HCT116 (cell line): ENCODE results near the gene PSMC2. TPM values are rescaled to one million over a fixed set of nuclear protein-coding genes. Genes with fewer than 3 reads are reported as not detected.

Experiments
- ATAC-seq: fragments of 200-7000 bp; cut with Tn5 transposase; 2 replicates; pipeline ENCODE4 v1.9.1; 2020; ENCODE audit warnings: mild to moderate bottlenecking, moderate library complexity
- BruUV-seq: library from RNA; stranded (reverse); fragments of 400-500 nt; replicated peaks from 2 replicates; lab custom pipeline; 2021; lab: Mats Ljungman, UMichigan
- CTCF ChIA-PET: fragments of 300-600 bp; sonication (Branson Sonifier 250); formaldehyde crosslinking; loops from one replicate; lab custom pipeline; 2021; ENCODE audit warnings: antibody characterized with exemption; lab: Charles Lee
- POLR2A ChIA-PET: fragments of 300-600, 350-600 bp; sonication (Branson Sonifier 250); formaldehyde crosslinking; loops from one replicate; lab custom pipeline; 2021; ENCODE audit warnings: antibody characterized with exemption; lab: Charles Lee
- RAD21 ChIA-PET, 2 experiments: fragments of 300-600 bp; sonication (Branson Sonifier 250); formaldehyde crosslinking; loops; one replicate each; lab custom pipeline; 2023; ENCODE audit warnings: low total read pairs in 2 of 2; ENCODE audit not compliant: uncharacterized antibody in 2 of 2, unreplicated experiment in 2 of 2, low non-redundant PET in 1 of 2; lab: Charles Lee
- DNase-seq: peaks from one replicate; pipeline ENCODE4 v3.0.0-alpha.2; 2010; ENCODE audit warnings: low read depth, low spot score
- H2AFZ ChIP-seq: fragments of 200-600 bp; shearing (Covaris generic), sonication (generic); 2 replicates; pipeline ENCODE4 v1.6.1; 2017; ENCODE audit warnings: low read depth, mixed run types, mixed read lengths, antibody characterized with exemption, low read length; ENCODE audit not compliant: poor library complexity, severe bottlenecking
- H3K27ac ChIP-seq: 2 replicates; pipeline ENCODE4 v1.5.1; 2012; ENCODE audit warnings: low read depth, low read length
- H3K27me3 ChIP-seq: fragments of 200-600 bp; sonication (generic); 2 replicates; pipeline ENCODE4 v1.6.1; 2016; ENCODE audit warnings: mixed run types, low read length, mixed read lengths; ENCODE audit not compliant: insufficient read depth
- H3K36me3 ChIP-seq, 2 experiments: fragments of 200-500 bp in 1 of 2; fragments of 200-600 bp in 1 of 2; sonication (Bioruptor generic) in 1 of 2; sonication (generic) in 1 of 2; 2 replicates each; pipeline versions ENCODE4 v1.5.1 to v1.6.1; 2014 to 2016; ENCODE audit warnings: low read length in 2 of 2, inconsistent platforms in 1 of 2, mixed read lengths in 1 of 2, mixed run types in 1 of 2; ENCODE audit not compliant: insufficient read depth in 2 of 2, control insufficient read depth in 1 of 2
- H3K4me1 ChIP-seq, 2 experiments: fragments of 200-600 bp in 1 of 2; sonication (generic) in 1 of 2; 2 replicates each; pipeline versions ENCODE4 v1.5.1 to v1.6.1; 2012 to 2017; ENCODE audit warnings: low read length in 2 of 2, inconsistent platforms in 1 of 2, mild to moderate bottlenecking in 1 of 2, mixed read lengths in 1 of 2, mixed run types in 1 of 2, moderate library complexity in 1 of 2; ENCODE audit not compliant: insufficient read depth in 2 of 2, control insufficient read depth in 1 of 2
- H3K4me2 ChIP-seq: fragments of 200-600 bp; sonication (generic); 2 replicates; pipeline ENCODE4 v1.6.1; 2017; ENCODE audit warnings: mixed run types, low read length, mixed read lengths
- H3K4me3 ChIP-seq, 2 experiments: fragments of 200-600 bp in 1 of 2; sonication (generic) in 1 of 2; replicated peaks in 1 of 2; 2 replicates each; pipeline ENCODE4 v1.5.1; 2011 to 2016; ENCODE audit warnings: low read length in 2 of 2, control low read depth in 1 of 2, low read depth in 1 of 2, mild to moderate bottlenecking in 1 of 2, mixed read lengths in 1 of 2, mixed run types in 1 of 2
- H3K79me2 ChIP-seq: fragments of 200-600 bp; sonication (generic); 2 replicates; pipeline ENCODE4 v1.6.1; 2017; ENCODE audit warnings: mild to moderate bottlenecking, mixed run types, low read length, moderate library complexity, mixed read lengths; ENCODE audit not compliant: insufficient read depth
- H3K9ac ChIP-seq: fragments of 200-600 bp; sonication (generic); 2 replicates; pipeline ENCODE4 v1.6.1; 2016; ENCODE audit warnings: low read length, mixed read lengths
- H3K9me2 ChIP-seq: fragments of 200-600 bp; sonication (generic), shearing (Covaris generic); 2 replicates; pipeline ENCODE4 v1.6.1; 2017; ENCODE audit warnings: mixed run types, mild to moderate bottlenecking, moderate library complexity; ENCODE audit not compliant: insufficient read depth
- H3K9me3 ChIP-seq, 2 experiments: fragments of 200-500 bp in 1 of 2; fragments of 200-600 bp in 1 of 2; sonication (Bioruptor generic) in 1 of 2; sonication (generic) in 1 of 2; 2 replicates each; pipeline ENCODE4 v1.6.1; 2014 to 2017; ENCODE audit warnings: low read length in 2 of 2, mixed read lengths in 2 of 2, inconsistent platforms in 1 of 2, low read depth in 1 of 2, mild to moderate bottlenecking in 1 of 2, mixed run types in 1 of 2, moderate library complexity in 1 of 2; ENCODE audit not compliant: control insufficient read depth in 1 of 2, insufficient read depth in 1 of 2
- H4K20me1 ChIP-seq: fragments of 200-600 bp; sonication (generic), shearing (Covaris generic); 2 replicates; pipeline ENCODE4 v1.6.1; 2017; ENCODE audit warnings: mixed run types, mild to moderate bottlenecking, moderate library complexity; ENCODE audit not compliant: insufficient read depth
- ATF3 ChIP-seq: IDR thresholded peaks from 2 replicates; pipeline ENCODE4 v1.6.1; 2012
- CEBPB ChIP-seq: IDR thresholded peaks from 2 replicates; pipeline ENCODE4 v1.6.1; 2012; ENCODE audit warnings: low read depth
- CTCF ChIP-seq, 3 experiments: fragments of 200-600 bp in 1 of 3; sonication (generic) in 1 of 3; IDR thresholded peaks in 2 of 3; conservative IDR thresholded peaks in 1 of 3; 2 replicates each; pipeline ENCODE4 v1.5.1; 2012 to 2017; ENCODE audit warnings: low read depth in 2 of 3, low read length in 2 of 3, antibody characterized with exemption in 1 of 3, borderline replicate concordance in 1 of 3, control low read depth in 1 of 3, mild to moderate bottlenecking in 1 of 3, mixed read lengths in 1 of 3, mixed run types in 1 of 3, moderate library complexity in 1 of 3; ENCODE audit not compliant: insufficient read depth in 1 of 3
- ELF1 ChIP-seq: IDR thresholded peaks from 2 replicates; pipeline ENCODE4 v1.6.1; 2012; ENCODE audit warnings: low read depth, borderline replicate concordance
- EZH2phosphoT487 ChIP-seq: fragments of 200-600 bp; IDR thresholded peaks from 2 replicates; pipeline ENCODE4 v1.6.1; 2018; ENCODE audit warnings: antibody characterized with exemption, borderline replicate concordance
- FOSL1 ChIP-seq: IDR thresholded peaks from 2 replicates; pipeline ENCODE4 v1.6.1; 2012; ENCODE audit warnings: low read depth
- JUND ChIP-seq: IDR thresholded peaks from 2 replicates; pipeline ENCODE4 v1.6.1; 2012
- POLR2A ChIP-seq: IDR thresholded peaks from 2 replicates; pipeline ENCODE4 v1.7.0; 2011; ENCODE audit warnings: borderline replicate concordance; ENCODE audit not compliant: insufficient read depth, insufficient read length; ENCODE audit errors: extremely low read depth
- POLR2AphosphoS5 ChIP-seq: IDR thresholded peaks from 2 replicates; pipeline ENCODE4 v1.6.1; 2011; ENCODE audit warnings: mild to moderate bottlenecking, low read depth, low read length, moderate library complexity
- RAD21 ChIP-seq: IDR thresholded peaks from 2 replicates; pipeline ENCODE4 v1.6.1; 2012; ENCODE audit warnings: low read depth, mild to moderate bottlenecking
- REST ChIP-seq: IDR thresholded peaks from 2 replicates; pipeline ENCODE4 v1.6.1; 2012; ENCODE audit warnings: low read depth
- SIN3A ChIP-seq: IDR thresholded peaks from 2 replicates; pipeline ENCODE4 v1.6.1; 2012; ENCODE audit warnings: low read depth
- SRF ChIP-seq: IDR thresholded peaks from 2 replicates; pipeline ENCODE4 v1.6.1; 2012; ENCODE audit warnings: low read depth
- TCF7L2 ChIP-seq: IDR thresholded peaks from 2 replicates; pipeline ENCODE4 v1.7.0; 2011; ENCODE audit warnings: borderline replicate concordance, inconsistent platforms; ENCODE audit not compliant: insufficient read depth, insufficient read length; ENCODE audit errors: extremely low read depth
- YY1 ChIP-seq: IDR thresholded peaks from 2 replicates; pipeline ENCODE4 v1.6.1; 2011; ENCODE audit warnings: low read length, low read depth, moderate library complexity, mild to moderate bottlenecking; ENCODE audit not compliant: insufficient replicate concordance; ENCODE audit errors: extremely low read depth
- ZBTB33 ChIP-seq: IDR thresholded peaks from 2 replicates; pipeline ENCODE4 v1.6.1; 2011; ENCODE audit warnings: mild to moderate bottlenecking, low read length, moderate library complexity; ENCODE audit not compliant: insufficient replicate concordance; ENCODE audit errors: extremely low read depth
- ZFX ChIP-seq: fragments of 450-650 bp; IDR thresholded peaks from 2 replicates; pipeline ENCODE4 v1.6.1; 2017
- ZNF274 ChIP-seq: fragments of 200-500 bp; sonication (Bioruptor generic); IDR thresholded peaks from 2 replicates; pipeline ENCODE4 v1.6.1; 2014; ENCODE audit warnings: mild to moderate bottlenecking, low read depth, low read length, inconsistent platforms
- intact Hi-C: fragments of 100-400 bp; cut with micrococcal nuclease; formaldehyde crosslinking; loops from 2 replicates; pipeline ENCODE4 v1.10.0; 2022
- total RNA-seq: library from RNA; stranded (reverse); gene quantifications from one replicate; pipeline ENCODE4 v1.2.1, GENCODE V29; 2021; ENCODE audit not compliant: unreplicated experiment

PSMC2 gene
- total RNA-seq, 1 experiment from 2014 or later, result 121 TPM

GRCh38 chr7:103395071-103395470 lies 47.6 kb downstream of the PSMC2 start (continued):
- TF ChIP-seq ZNF274, result no peak
- TF ChIP-seq POLR2AphosphoS5, result no peak
- TF ChIP-seq RAD21, result no peak
- TF ChIP-seq ELF1, result no peak
- no peak for TF ChIP-seq CEBPB
- no peak for TF ChIP-seq YY1

GRCh38 chr7:103396471-103396870 lies 49.0 kb downstream of the PSMC2 start:
- Histone ChIP-seq H2AFZ (no peak overlapping the region), H3K9me3 (no peaks in the 10 kb centered on the region), H3K27ac (no peak overlapping the region), H3K79me2 (no peaks in the 10 kb centered on the region), H3K36me3 (no peaks in the 10 kb centered on the region), H3K27me3 (no peaks in the 10 kb centered on the region), H3K4me3 (no peak overlapping the region), H3K9ac (no peak overlapping the region), H3K9me2 (no peaks in the 10 kb centered on the region), H3K4me1 (no peaks in the 10 kb centered on the region), H3K4me2 (no peak overlapping the region), H4K20me1 (no peaks in the 10 kb centered on the region)
- no peak for ATAC-seq
- ChIA-PET CTCF (no interaction called here), POLR2A (no interaction called here), RAD21 (no interaction called here)
- DNase-seq, result no peak
- intact Hi-C loops, result no loop called here
- BruUV-seq, result no TSS peak
- no peak for TF ChIP-seq ZFX
- no peak for TF ChIP-seq CTCF (IDR thresholded peaks at IDR 0.05 in 2 of 3, conservative IDR thresholded peaks at IDR 0.05 in 1 of 3; ENCODE audit: borderline replicate concordance in 1 of 3, insufficient read depth in 1 of 3, low read depth in 2 of 3, low read length in 2 of 3)
- TF ChIP-seq RAD21, result no peak
- TF ChIP-seq TCF7L2, result no peak
- TF ChIP-seq ELF1, result no peak
- TF ChIP-seq REST, result no peak
- TF ChIP-seq ZBTB33, result no peak
- no peak for TF ChIP-seq SIN3A
- TF ChIP-seq JUND, result no peak
- TF ChIP-seq YY1, result no peak
- TF ChIP-seq SRF, result no peak
- TF ChIP-seq ATF3, result no peak
- TF ChIP-seq CEBPB, result no peak
- no peak for TF ChIP-seq ZNF274
- no peak for TF ChIP-seq EZH2phosphoT487
- no peak for TF ChIP-seq POLR2A
- TF ChIP-seq POLR2AphosphoS5, result no peak
- no peak for TF ChIP-seq FOSL1
